Pancreas (tissue), 10 donors: ENCODE measurements around the gene EMP1. TPM values are rescaled to one million over a fixed set of nuclear protein-coding genes. Genes with fewer than 3 reads are reported as not detected.

ENCODE experiments used
- ATAC-seq, 4 donors: fragments of 200-7000 bp; cut with Tn5 transposase; one replicate each; pipeline versions ENCODE4 v1.8.0 to v1.9.1; 2020; ENCODE audit warnings: mild to moderate bottlenecking in 4 of 4, moderate library complexity in 4 of 4
- DNase-seq, 6 donors: peaks; one replicate each; pipeline ENCODE4 v3.0.0-alpha.2; 2020
- FAIRE-seq: peaks from 2 replicates; lab custom pipeline; 2012; peaks lifted over from hg19 to GRCh38; lab: Jason Lieb, UNC
- H3K27ac ChIP-seq, 4 donors: fragments of 200-600 bp; sonication (generic); 1 replicate in 3 of 4; 2 replicates in 1 of 4; pipeline versions ENCODE4 v1.5.0 to v1.8.0; 2020
- H3K27me3 ChIP-seq, 4 donors: fragments of 200-600 bp; one replicate each; pipeline ENCODE4 v1.8.0; 2021
- H3K36me3 ChIP-seq, 3 donors: fragments of 200-600 bp; sonication (generic) in 1 of 3; one replicate each; pipeline versions ENCODE4 v1.5.0 to v1.8.0; 2020 to 2021
- H3K4me1 ChIP-seq, 3 donors: fragments of 200-600 bp; one replicate each; pipeline ENCODE4 v1.8.0; 2021
- H3K4me3 ChIP-seq, 4 donors: fragments of 200-600 bp; sonication (generic) in 2 of 4; one replicate each; pipeline versions ENCODE4 v1.5.0 to v1.8.0; 2020 to 2021
- H3K9me3 ChIP-seq, 4 donors: fragments of 200-600 bp; one replicate each; pipeline ENCODE4 v1.8.0; 2021
- CTCF ChIP-seq, 4 donors: fragments of 200-600 bp; sonication (generic) in 3 of 4; IDR thresholded peaks; one replicate each; pipeline versions ENCODE4 v1.5.0 to v1.8.0; 2021; ENCODE audit warnings: antibody characterized with exemption in 4 of 4
- WGBS, 2 donors: extraction: QIAGEN DNeasy Blood & Tissue Kit; methylation state at CpG; one replicate each; pipeline ENCODE4 v1.1.7; 2013; 5-methylcytosine and 5-hydroxymethylcytosine counted together
- intact Hi-C, 3 donors: fragments of 100-400 bp; cut with DNase I; formaldehyde crosslinking; loops; one replicate each; pipeline versions ENCODE4 v1.11.1 to v1.14.2; 2022
- polyA plus RNA-seq, 2 donors: library from polyadenylated mRNA; stranded (reverse); fragments of 200-250 nt; gene quantifications; one replicate each; pipeline ENCODE4 v1.2.3, GENCODE V29; 2013
- total RNA-seq, 6 donors: library from RNA; stranded (reverse); fragmentation: NEBNext Ultra II Directional in 4 of 6; extraction: Animal tissue kit (Norgen Biotek cat#: 25700) in 4 of 6; gene quantifications; one replicate each; pipeline versions ENCODE4 v1.2.1 to v1.2.4, GENCODE V29; 2021 to 2023
- donor health status: healthy with polysubstance abuse.
- donor health status: DM: no; HTN: no; CAD: no; lungs with moderate emphysema.
- donor health status: DM: no; HTN: no; CAD: no.
- donor health status: control.
- donor health status: control.
- donor health status: Bipolar disorder and iron deficiency.
- donor health status: DM: yes; HTN: yes; CAD: no.
- donor health status: DM: no; HTN: no; CAD: no.
- donor health status: DM: no; HTN: no; CAD: no.
- donor health status: DM: yes; HTN: yes; CAD: no.

EMP1 gene
- total and polyA plus RNA-seq, 8 donors, result 5.8 to 43.4 (median 18.7) TPM

- DNase-seq, result no peak
- FAIRE-seq, result no peak
- no peaks in the 10 kb centered on the region for H3K36me3 ChIP-seq
These were observed 21.0 kb upstream of the EMP1 start for GRCh38 chr12:13175499-13175898.

GRCh38 chr12:13176256-13176655 lies 20.3 kb upstream of the EMP1 start:
- WGBS, 2 donors, result 84 to 89% methylated on average over 4 of the region's 4 CpGs
- Histone ChIP-seq H3K27ac (no peak overlapping the region), H3K9me3 (no peaks in the 10 kb centered on the region), H3K36me3 (no peaks in the 10 kb centered on the region), H3K4me3 (no peak overlapping the region), H3K4me1 (no peaks in the 10 kb centered on the region), H3K27me3 (no peaks in the 10 kb centered on the region)
- no peak for DNase-seq
- ATAC-seq, result no peak
- no peak for FAIRE-seq
- TF ChIP-seq CTCF (IDR thresholded peaks at IDR 0.05), result no peak
- intact Hi-C loops, result no loop called here

More at GRCh38 chr12:13175499-13175898, 21.0 kb upstream of the EMP1 start:
- H3K4me1 ChIP-seq, result no peaks in the 10 kb centered on the region
- TF ChIP-seq CTCF (IDR thresholded peaks at IDR 0.05), result no peak
- intact Hi-C loops, result no loop called here
- no peak for ATAC-seq
- H3K27ac ChIP-seq, result no peak overlapping the region
- WGBS, 2 donors, result 60 to 66% methylated on average over 4 of the region's 4 CpGs
- H3K27me3 ChIP-seq, result no peaks in the 10 kb centered on the region
- no peaks in the 10 kb centered on the region for H3K9me3 ChIP-seq
- no peak overlapping the region for H3K4me3 ChIP-seq

- 86 to 88% methylated on average over 4 of the region's 4 CpGs for WGBS, 2 donors
- no peak for ATAC-seq
- no peaks in the 10 kb centered on the region for H3K36me3 ChIP-seq
- FAIRE-seq, result no peak
- no peaks in the 10 kb centered on the region for H3K4me1 ChIP-seq
- H3K4me3 ChIP-seq, result no peak overlapping the region
- H3K27me3 ChIP-seq, result no peaks in the 10 kb centered on the region
- no peak for DNase-seq
- TF ChIP-seq CTCF (IDR thresholded peaks at IDR 0.05), result no peak
- no peaks in the 10 kb centered on the region for H3K9me3 ChIP-seq
- no peak overlapping the region for H3K27ac ChIP-seq
- intact Hi-C loops, result no loop called here
These were observed 19.2 kb upstream of the EMP1 start for GRCh38 chr12:13177373-13177772.

GRCh38 chr12:13177906-13178305 lies 18.6 kb upstream of the EMP1 start:
- DNase-seq (no peak), FAIRE-seq (no peak), ATAC-seq (no peak)
- Histone ChIP-seq H3K27ac (no peak overlapping the region), H3K4me1 (no peaks in the 10 kb centered on the region), H3K27me3 (no peaks in the 10 kb centered on the region), H3K4me3 (no peak overlapping the region), H3K9me3 (no peaks in the 10 kb centered on the region), H3K36me3 (no peaks in the 10 kb centered on the region)
- 68 to 77% methylated on average over 4 of the region's 4 CpGs for WGBS, 2 donors
- TF ChIP-seq CTCF (IDR thresholded peaks at IDR 0.05), result no peak
- intact Hi-C loops, result no loop called here

- no peak for TF ChIP-seq CTCF (IDR thresholded peaks at IDR 0.05)
- Histone ChIP-seq H3K36me3 (no peaks in the 10 kb centered on the region), H3K4me1 (no peaks in the 10 kb centered on the region), H3K27me3 (no peaks in the 10 kb centered on the region), H3K27ac (no peak overlapping the region), H3K9me3 (no peaks in the 10 kb centered on the region), H3K4me3 (no peak overlapping the region)
- ATAC-seq (peak in 2 of 4 donors; percentile 17 to 25), FAIRE-seq (no peak), DNase-seq (no peak)
- intact Hi-C loops, result no loop called here
- 66 to 69% methylated on average over 10 of the region's 10 CpGs for WGBS, 2 donors
These were observed 17.8 kb upstream of the EMP1 start for GRCh38 chr12:13178568-13179210.
